T-helper 22 cell (primary cell): ENCODE measurements around the gene KCNAB3.
A peak's percentile ranks its signal among the peaks of the same experiment; 100 is the strongest.

Experiments used
- DNase-seq: peaks from one replicate; pipeline ENCODE4 v3.0.0-alpha.2; 2020; ENCODE audit warnings: low read depth

KCNAB3 gene

GRCh38 chr17:7940034-7940433 lies 10.4 kb upstream of the KCNAB3 start:
- DNase-seq: no peak

- DNase-seq: no peak
Observed at GRCh38 chr17:7935859-7936258, 6.2 kb upstream of the KCNAB3 start.

- DNase-seq: no peak
Observed at GRCh38 chr17:7932949-7933348, 3.3 kb upstream of the KCNAB3 start.

- DNase-seq: no peak
Observed at GRCh38 chr17:7932483-7932891, 2.8 kb upstream of the KCNAB3 start.

- peak; percentile 99 for DNase-seq
Observed at GRCh38 chr17:7931709-7932482, 2.2 kb upstream of the KCNAB3 start, which contains the start of the genes CNTROB and TRAPPC1. TSS of gene CNTROB (plus strand) at chr17:7932206. CDS start at chr17:7933080, 874 bp downstream. TSS of gene TRAPPC1 (minus strand) at chr17:7931946. CDS start at chr17:7931829, 117 bp downstream.

- no peak for DNase-seq
Observed at GRCh38 chr17:7930841-7931631, 1.4 kb upstream of the KCNAB3 start.

GRCh38 chr17:7927596-7927995 lies 2.1 kb downstream of the KCNAB3 start:
- no peak for DNase-seq

GRCh38 chr17:7922845-7923628 lies 6.6 kb downstream of the KCNAB3 start:
- DNase-seq: peak; percentile 71

- no peak for DNase-seq
Observed at GRCh38 chr17:7922269-7922844, 7.3 kb downstream of the KCNAB3 start.

GRCh38 chr17:7916808-7917207 lies 12.8 kb downstream of the KCNAB3 start:
- DNase-seq: no peak

- DNase-seq: no peak
Observed at GRCh38 chr17:7916385-7916682, 13.3 kb downstream of the KCNAB3 start.

- DNase-seq: peak; percentile 75
Observed at GRCh38 chr17:7915611-7916384, 13.9 kb downstream of the KCNAB3 start, which contains the start of gene RNF227. TSS of gene RNF227 (minus strand) at chr17:7916289. CDS start at chr17:7916195, 94 bp downstream.

GRCh38 chr17:7915179-7915610 lies 14.5 kb downstream of the KCNAB3 start:
- no peak for DNase-seq

GRCh38 chr17:7912927-7913524 lies 16.6 kb downstream of the KCNAB3 start:
- DNase-seq: peak; percentile 32

- DNase-seq: no peak
Observed at GRCh38 chr17:7911116-7911515, 18.5 kb downstream of the KCNAB3 start.

- no peak for DNase-seq
Observed at GRCh38 chr17:7910711-7911110, 18.9 kb downstream of the KCNAB3 start.

- no peak for DNase-seq
Observed at GRCh38 chr17:7910281-7910680, 19.4 kb downstream of the KCNAB3 start.

GRCh38 chr17:7909089-7909488 lies 20.6 kb downstream of the KCNAB3 start:
- no peak for DNase-seq

- no peak for DNase-seq
Observed at GRCh38 chr17:7903154-7904103, 26.2 kb downstream of the KCNAB3 start.

- DNase-seq: no peak
Observed at GRCh38 chr17:7897773-7898172, 31.9 kb downstream of the KCNAB3 start.
